ENCODE results near the gene LINC00305. TPM values are rescaled to one million over a fixed set of nuclear protein-coding genes. Genes with fewer than 3 reads are reported as not detected.

The LINC00305 gene
- total RNA-seq, 2 donors from 2014 or later, result not detected

- no peak overlapping the region for H3K4me3 Mint-ChIP-seq
- H3K27ac Mint-ChIP-seq, result no peak overlapping the region
- H3K36me3 Mint-ChIP-seq, result no peaks in the 10 kb centered on the region
- ATAC-seq, result no peak
- H3K9me3 Mint-ChIP-seq, result peaks cover 4% of the 10 kb centered on the region
- no peak for DNase-seq (ENCODE audit: low spot score)
- no peaks in the 10 kb centered on the region for H3K27me3 Mint-ChIP-seq
- H3K4me1 Mint-ChIP-seq (ENCODE audit: low read depth in 2 of 2), result no peaks in the 10 kb centered on the region
Observed at GRCh38 chr18:64099244-64099643, 49.6 kb downstream of the LINC00305 start.

- Mint-ChIP-seq H3K9me3 (no peaks in the 10 kb centered on the region), H3K27ac (no peak overlapping the region), H3K27me3 (no peaks in the 10 kb centered on the region), H3K4me1 (ENCODE audit: low read depth in 2 of 2) (no peaks in the 10 kb centered on the region), H3K36me3 (no peaks in the 10 kb centered on the region), H3K4me3 (no peak overlapping the region)
- DNase-seq (ENCODE audit: low spot score) (no peak), ATAC-seq (no peak)
Observed at GRCh38 chr18:64097497-64097896, 51.4 kb downstream of the LINC00305 start.

GRCh38 chr18:64095056-64095455 is 53.8 kb downstream of the LINC00305 start:
- Mint-ChIP-seq H3K27ac (no peak overlapping the region), H3K27me3 (no peaks in the 10 kb centered on the region), H3K4me3 (no peak overlapping the region), H3K36me3 (no peaks in the 10 kb centered on the region), H3K9me3 (no peaks in the 10 kb centered on the region), H3K4me1 (ENCODE audit: low read depth in 2 of 2) (no peaks in the 10 kb centered on the region)
- DNase-seq (ENCODE audit: low spot score), result no peak
- no peak for ATAC-seq

GRCh38 chr18:64094210-64094609 is 54.7 kb downstream of the LINC00305 start:
- Mint-ChIP-seq H3K27me3 (no peaks in the 10 kb centered on the region), H3K36me3 (no peaks in the 10 kb centered on the region), H3K4me3 (no peak overlapping the region), H3K9me3 (no peaks in the 10 kb centered on the region), H3K4me1 (ENCODE audit: low read depth in 2 of 2) (no peaks in the 10 kb centered on the region), H3K27ac (no peak overlapping the region)
- DNase-seq (ENCODE audit: low spot score) (no peak), ATAC-seq (no peak)

DNA sequence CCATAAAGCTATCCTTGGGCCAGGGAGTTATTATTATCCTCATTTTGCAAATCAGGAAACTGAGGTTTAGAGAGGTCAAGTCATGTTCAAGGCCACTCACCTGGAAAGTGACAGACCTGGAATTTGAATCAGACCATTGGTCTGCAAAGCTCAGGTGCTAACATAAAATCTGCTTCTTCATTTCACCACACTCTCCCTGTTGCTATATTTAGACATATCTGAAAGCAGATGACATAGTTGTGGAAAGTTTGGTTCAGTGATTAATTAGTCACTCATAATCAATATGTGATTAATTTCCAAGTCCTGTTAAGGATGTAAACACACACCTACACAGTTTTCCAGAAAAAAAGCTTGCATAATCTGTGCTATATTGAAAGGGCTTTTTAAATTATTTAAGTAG is 57.4 kb downstream of the LINC00305 start:
- Mint-ChIP-seq H3K4me1 (ENCODE audit: low read depth in 2 of 2) (no peaks in the 10 kb centered on the region), H3K4me3 (no peak overlapping the region), H3K9me3 (peaks cover 4% of the 10 kb centered on the region), H3K27me3 (no peaks in the 10 kb centered on the region), H3K27ac (no peak overlapping the region), H3K36me3 (no peaks in the 10 kb centered on the region)
- no peak for DNase-seq (ENCODE audit: low spot score)
- no peak for ATAC-seq

DNA sequence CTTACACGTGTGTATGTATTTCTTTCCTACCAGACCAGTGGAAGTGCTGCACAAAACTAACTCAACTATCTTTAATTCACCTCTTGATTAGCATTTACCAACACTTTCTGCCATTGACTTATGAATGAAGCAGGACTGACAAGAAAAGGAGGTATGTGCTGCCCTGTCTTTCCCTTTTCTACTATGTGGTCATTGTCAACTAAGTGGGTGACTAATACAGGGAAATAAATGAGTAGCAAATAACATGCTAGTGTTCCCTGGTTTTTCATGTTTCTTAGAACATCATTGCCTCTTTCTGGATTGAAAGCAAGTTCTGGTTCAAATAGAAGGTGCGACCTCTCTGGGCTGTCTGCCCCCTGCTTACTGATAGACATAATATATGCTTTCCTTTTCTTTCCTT is 58.0 kb downstream of the LINC00305 start:
- Mint-ChIP-seq H3K9me3 (peaks cover 4% of the 10 kb centered on the region), H3K4me3 (no peak overlapping the region), H3K36me3 (no peaks in the 10 kb centered on the region), H3K27ac (no peak overlapping the region), H3K4me1 (ENCODE audit: low read depth in 2 of 2) (no peaks in the 10 kb centered on the region), H3K27me3 (no peaks in the 10 kb centered on the region)
- DNase-seq (ENCODE audit: low spot score), result no peak
- ATAC-seq, result no peak

- ATAC-seq, result no peak
- H3K4me3 Mint-ChIP-seq, result no peak overlapping the region
- no peak overlapping the region for H3K27ac Mint-ChIP-seq
- DNase-seq (ENCODE audit: low spot score), result no peak
- no peaks in the 10 kb centered on the region for H3K4me1 Mint-ChIP-seq (ENCODE audit: low read depth in 2 of 2)
- peaks cover 0 to 2% of the 10 kb centered on the region in 2 donors for H3K27me3 Mint-ChIP-seq
- peaks cover 6% of the 10 kb centered on the region for H3K9me3 Mint-ChIP-seq
- H3K36me3 Mint-ChIP-seq, result no peaks in the 10 kb centered on the region
Observed at GRCh38 chr18:64083916-64084315, 65.0 kb downstream of the LINC00305 start.

DNA sequence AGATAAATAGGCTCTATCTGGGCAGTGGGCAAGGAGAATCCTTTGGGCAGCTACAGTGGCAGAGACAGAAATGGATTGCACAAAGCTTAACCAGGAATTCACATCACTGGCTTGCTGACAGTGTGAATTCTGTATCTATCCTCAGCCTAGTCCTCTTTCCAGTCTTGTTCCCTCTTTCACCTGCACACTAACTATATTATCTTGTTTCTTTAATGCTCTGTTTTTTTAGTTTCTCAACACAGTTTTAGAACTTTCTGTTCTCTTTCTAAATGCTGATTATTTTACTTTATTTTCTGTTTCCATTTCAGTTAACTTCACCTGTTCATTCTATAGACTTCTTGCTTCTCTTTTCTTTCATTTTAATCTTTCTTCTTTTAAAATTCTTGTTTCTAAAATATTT is 66.4 kb downstream of the LINC00305 start:
- Mint-ChIP-seq H3K4me1 (ENCODE audit: low read depth in 2 of 2) (no peaks in the 10 kb centered on the region), H3K4me3 (no peak overlapping the region), H3K9me3 (peaks cover 3% of the 10 kb centered on the region), H3K27me3 (peaks cover 0 to 2% of the 10 kb centered on the region in 2 donors), H3K36me3 (no peaks in the 10 kb centered on the region), H3K27ac (no peak overlapping the region)
- no peak for DNase-seq (ENCODE audit: low spot score)
- no peak for ATAC-seq

DNA sequence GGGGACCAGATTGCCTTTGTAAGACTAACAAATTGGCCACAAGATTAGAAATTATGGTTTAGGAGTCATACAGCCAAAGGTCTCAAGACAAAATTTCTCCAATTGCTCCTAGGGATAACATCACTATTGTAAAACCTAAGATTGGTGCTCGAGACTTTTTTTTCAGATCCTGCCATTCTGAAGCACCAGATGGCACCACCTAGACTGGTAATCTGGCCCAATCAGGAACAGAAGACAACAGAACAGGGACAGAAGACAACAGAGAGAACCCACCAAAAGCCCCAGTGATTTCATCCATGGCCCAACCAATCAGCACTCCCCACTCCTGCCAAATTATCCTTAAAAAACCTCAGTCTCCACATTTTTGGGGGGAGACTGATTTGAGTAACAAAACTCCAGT is 66.8 kb downstream of the LINC00305 start:
- Mint-ChIP-seq H3K27ac (no peak overlapping the region), H3K4me1 (ENCODE audit: low read depth in 2 of 2) (no peaks in the 10 kb centered on the region), H3K27me3 (peaks cover 0 to 2% of the 10 kb centered on the region in 2 donors), H3K36me3 (no peaks in the 10 kb centered on the region), H3K4me3 (no peak overlapping the region), H3K9me3 (peaks cover 3% of the 10 kb centered on the region)
- ATAC-seq, result no peak
- DNase-seq (ENCODE audit: low spot score), result no peak

GRCh38 chr18:64073971-64074370 is 74.9 kb downstream of the LINC00305 start:
- H3K27ac Mint-ChIP-seq, result no peak overlapping the region
- no peak overlapping the region for H3K4me3 Mint-ChIP-seq
- DNase-seq (ENCODE audit: low spot score), result no peak
- no peaks in the 10 kb centered on the region for H3K27me3 Mint-ChIP-seq
- no peak for ATAC-seq
- no peaks in the 10 kb centered on the region for H3K4me1 Mint-ChIP-seq (ENCODE audit: low read depth in 2 of 2)
- peaks cover 3% of the 10 kb centered on the region for H3K36me3 Mint-ChIP-seq
- peaks cover 6% of the 10 kb centered on the region for H3K9me3 Mint-ChIP-seq

DNA sequence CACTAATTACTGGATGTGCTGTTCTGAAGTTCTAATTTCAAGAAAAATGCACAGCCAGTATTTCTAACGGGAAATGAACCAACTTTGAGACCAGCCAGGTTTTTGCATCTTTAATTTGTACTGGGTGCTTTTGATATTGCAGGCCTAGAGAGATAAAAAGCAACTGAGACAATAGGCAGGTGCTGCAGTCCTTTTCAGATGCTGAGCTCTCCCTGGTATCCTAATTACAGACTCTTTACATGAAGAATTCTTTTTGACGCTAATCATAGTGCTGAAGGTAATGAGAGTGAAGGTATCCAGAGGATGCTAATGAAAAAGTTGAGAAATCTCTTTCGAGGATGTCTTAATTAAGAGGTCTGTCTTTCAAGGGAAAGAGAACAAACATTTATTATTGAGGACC is 93.9 kb downstream of the LINC00305 start:
- no peak for ATAC-seq
- DNase-seq (ENCODE audit: low spot score), result no peak
- Mint-ChIP-seq H3K27ac (no peak overlapping the region), H3K4me1 (ENCODE audit: low read depth in 2 of 2) (no peaks in the 10 kb centered on the region), H3K9me3 (peaks cover 11% of the 10 kb centered on the region), H3K27me3 (peaks cover 0 to 3% of the 10 kb centered on the region in 2 donors), H3K4me3 (no peak overlapping the region), H3K36me3 (no peaks in the 10 kb centered on the region)

DNA sequence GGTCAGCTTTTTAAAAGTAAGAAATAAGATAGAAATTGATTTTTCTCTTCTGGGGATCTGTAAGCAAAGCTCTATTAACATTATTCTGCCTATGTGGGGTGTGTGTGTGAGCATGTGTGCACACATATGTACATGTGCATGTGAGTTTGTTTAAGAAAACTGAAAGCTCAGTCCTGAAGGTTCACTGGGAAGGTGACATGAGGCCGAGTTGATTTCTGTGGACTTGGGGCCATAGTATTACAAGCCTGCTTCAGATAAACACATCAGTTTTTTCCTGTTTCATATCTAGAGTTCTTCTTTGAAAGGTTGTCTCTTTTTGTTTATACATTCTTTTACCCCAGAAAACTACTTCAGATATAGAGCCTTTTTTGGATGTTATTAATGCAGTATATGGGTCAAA is 95.6 kb downstream of the LINC00305 start:
- peaks cover 3% of the 10 kb centered on the region for H3K9me3 Mint-ChIP-seq
- ATAC-seq (no peak), DNase-seq (ENCODE audit: low spot score) (no peak)
- no peak overlapping the region for H3K27ac Mint-ChIP-seq
- no peaks in the 10 kb centered on the region for H3K36me3 Mint-ChIP-seq
- H3K4me3 Mint-ChIP-seq, result no peak overlapping the region
- H3K27me3 Mint-ChIP-seq, result peaks cover 0 to 3% of the 10 kb centered on the region in 2 donors
- no peaks in the 10 kb centered on the region for H3K4me1 Mint-ChIP-seq (ENCODE audit: low read depth in 2 of 2)

- peaks cover 0 to 3% of the 10 kb centered on the region in 2 donors for H3K27me3 Mint-ChIP-seq
- H3K4me3 Mint-ChIP-seq, result no peak overlapping the region
- no peaks in the 10 kb centered on the region for H3K36me3 Mint-ChIP-seq
- H3K4me1 Mint-ChIP-seq (ENCODE audit: low read depth in 2 of 2), result no peaks in the 10 kb centered on the region
- ATAC-seq (no peak), DNase-seq (ENCODE audit: low spot score) (no peak)
- peaks cover 3% of the 10 kb centered on the region for H3K9me3 Mint-ChIP-seq
- no peak overlapping the region for H3K27ac Mint-ChIP-seq
Observed at GRCh38 chr18:64052772-64053171, 96.1 kb downstream of the LINC00305 start.

DNA sequence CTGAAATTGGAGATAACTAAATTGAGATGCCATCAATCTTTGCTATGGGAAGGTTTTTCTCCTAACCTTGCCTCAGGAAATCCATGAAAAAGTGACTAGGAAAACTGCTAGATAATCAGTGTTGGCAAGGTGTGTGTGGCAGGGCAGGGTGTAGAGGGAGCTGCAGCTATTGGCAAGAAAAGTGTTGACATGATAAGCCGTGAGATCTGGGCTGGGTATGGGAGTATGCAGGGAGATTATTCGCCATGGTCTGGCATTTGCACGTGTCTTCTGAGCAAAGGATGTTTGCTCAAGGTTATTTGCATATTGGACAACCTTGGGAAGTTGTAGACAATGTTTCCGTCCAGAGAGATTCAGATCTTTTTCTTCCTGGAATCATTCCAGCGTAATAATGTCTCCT is 104.3 kb downstream of the LINC00305 start:
- no peak for DNase-seq (ENCODE audit: low spot score)
- H3K36me3 Mint-ChIP-seq, result no peaks in the 10 kb centered on the region
- no peak overlapping the region for H3K4me3 Mint-ChIP-seq
- peaks cover 4% of the 10 kb centered on the region for H3K9me3 Mint-ChIP-seq
- ATAC-seq, result no peak
- no peak overlapping the region for H3K27ac Mint-ChIP-seq
- no peaks in the 10 kb centered on the region for H3K4me1 Mint-ChIP-seq (ENCODE audit: low read depth in 2 of 2)
- no peaks in the 10 kb centered on the region for H3K27me3 Mint-ChIP-seq

- ATAC-seq (no peak), DNase-seq (ENCODE audit: low spot score) (no peak)
- Mint-ChIP-seq H3K4me1 (ENCODE audit: low read depth in 2 of 2) (no peaks in the 10 kb centered on the region), H3K27me3 (no peaks in the 10 kb centered on the region), H3K36me3 (no peaks in the 10 kb centered on the region), H3K4me3 (no peak overlapping the region), H3K27ac (no peak overlapping the region), H3K9me3 (peaks cover 4% of the 10 kb centered on the region)
Observed at GRCh38 chr18:64042728-64043358, 106.0 kb downstream of the LINC00305 start.
